Neutrophil (primary cell): ENCODE results near the gene ZNF783.

Experiments
- H3K27ac ChIP-seq: fragments of 200-600 bp; sonication (generic); 2 replicates; pipeline ENCODE4 v1.5.1; 2016; ENCODE audit warnings: mild to moderate bottlenecking, moderate library complexity
- H3K27me3 ChIP-seq: fragments of 200-600 bp; sonication (generic); 2 replicates; pipeline ENCODE4 v1.6.0; 2016; ENCODE audit warnings: mild to moderate bottlenecking
- H3K36me3 ChIP-seq: fragments of 200-600 bp; sonication (generic); 2 replicates; pipeline ENCODE4 v1.5.1; 2017
- H3K4me1 ChIP-seq, 2 experiments: fragments of 200-600 bp in 1 of 2; sonication (generic) in 1 of 2; 1 replicate in 1 of 2; 2 replicates in 1 of 2; pipeline versions ENCODE4 v1.5.1 to v1.6.1; 2013 to 2016; ENCODE audit warnings: low read depth in 1 of 2, low read length in 1 of 2, mild to moderate bottlenecking in 1 of 2, moderate library complexity in 1 of 2; ENCODE audit not compliant: control insufficient read depth in 1 of 2, insufficient read depth in 1 of 2
- H3K4me3 ChIP-seq, 2 experiments: fragments of 200-600 bp in 1 of 2; sonication (generic) in 1 of 2; 1 replicate in 1 of 2; 2 replicates in 1 of 2; pipeline ENCODE4 v1.5.1; 2013 to 2016; ENCODE audit warnings: low read depth in 1 of 2, low read length in 1 of 2, mild to moderate bottlenecking in 1 of 2, moderate library complexity in 1 of 2
- H3K9me3 ChIP-seq: fragments of 200-600 bp; sonication (generic); 2 replicates; pipeline ENCODE4 v1.5.1; 2016
- CTCF ChIP-seq: fragments of 200-600 bp; sonication (generic); IDR thresholded peaks from 2 replicates; pipeline ENCODE4 v1.5.1; 2016; ENCODE audit warnings: antibody characterized with exemption

ZNF783 gene

GRCh38 chr7:149294634-149295480 is 32.9 kb downstream of the ZNF783 start:
- no peaks in the 10 kb centered on the region for H3K9me3 ChIP-seq
- no peak overlapping the region for H3K27ac ChIP-seq
- no peak for TF ChIP-seq CTCF
- no peaks in the 10 kb centered on the region for H3K27me3 ChIP-seq
- H3K4me3 ChIP-seq, result no peak overlapping the region
- H3K4me1 ChIP-seq, result no peaks in the 10 kb centered on the region
- no peaks in the 10 kb centered on the region for H3K36me3 ChIP-seq

GRCh38 chr7:149295481-149295850 is 33.5 kb downstream of the ZNF783 start:
- no peaks in the 10 kb centered on the region for H3K27me3 ChIP-seq
- H3K9me3 ChIP-seq, result no peaks in the 10 kb centered on the region
- no peaks in the 10 kb centered on the region for H3K4me1 ChIP-seq
- no peak for TF ChIP-seq CTCF
- H3K4me3 ChIP-seq, result no peak overlapping the region
- no peaks in the 10 kb centered on the region for H3K36me3 ChIP-seq
- no peak overlapping the region for H3K27ac ChIP-seq

- no peak overlapping the region for H3K27ac ChIP-seq
These were observed 34.4 kb downstream of the ZNF783 start for GRCh38 chr7:149296368-149296767.

GRCh38 chr7:149297034-149297755 is 35.2 kb downstream of the ZNF783 start:
- TF ChIP-seq CTCF, result no peak
- H3K27ac ChIP-seq, result no peak overlapping the region
- H3K4me1 ChIP-seq, result no peaks in the 10 kb centered on the region

More at GRCh38 chr7:149296368-149296767, 34.4 kb downstream of the ZNF783 start:
- Histone ChIP-seq H3K36me3 (no peaks in the 10 kb centered on the region), H3K4me3 (no peak overlapping the region), H3K9me3 (no peaks in the 10 kb centered on the region), H3K27me3 (no peaks in the 10 kb centered on the region), H3K4me1 (no peaks in the 10 kb centered on the region)
- TF ChIP-seq CTCF, result no peak

GRCh38 chr7:149300620-149301285 is 38.8 kb downstream of the ZNF783 start:
- TF ChIP-seq CTCF, result no peak
- no peaks in the 10 kb centered on the region for H3K27me3 ChIP-seq
- H3K27ac ChIP-seq, result no peak overlapping the region
- no peaks in the 10 kb centered on the region for H3K36me3 ChIP-seq
- no peaks in the 10 kb centered on the region for H3K9me3 ChIP-seq
- no peaks in the 10 kb centered on the region for H3K4me1 ChIP-seq
- H3K4me3 ChIP-seq, result no peak overlapping the region

More at GRCh38 chr7:149297034-149297755, 35.2 kb downstream of the ZNF783 start:
- H3K27me3 ChIP-seq, result no peaks in the 10 kb centered on the region
- H3K36me3 ChIP-seq, result no peaks in the 10 kb centered on the region
- H3K9me3 ChIP-seq, result no peaks in the 10 kb centered on the region
- no peak overlapping the region for H3K4me3 ChIP-seq
